ENCODE results near the gene SYNM. TPM values are rescaled to one million over a fixed set of nuclear protein-coding genes. Genes with fewer than 3 reads are reported as not detected.

SYNM gene
- total RNA-seq, 1 experiment from 2014 or later, result 0.12 TPM

DNA sequence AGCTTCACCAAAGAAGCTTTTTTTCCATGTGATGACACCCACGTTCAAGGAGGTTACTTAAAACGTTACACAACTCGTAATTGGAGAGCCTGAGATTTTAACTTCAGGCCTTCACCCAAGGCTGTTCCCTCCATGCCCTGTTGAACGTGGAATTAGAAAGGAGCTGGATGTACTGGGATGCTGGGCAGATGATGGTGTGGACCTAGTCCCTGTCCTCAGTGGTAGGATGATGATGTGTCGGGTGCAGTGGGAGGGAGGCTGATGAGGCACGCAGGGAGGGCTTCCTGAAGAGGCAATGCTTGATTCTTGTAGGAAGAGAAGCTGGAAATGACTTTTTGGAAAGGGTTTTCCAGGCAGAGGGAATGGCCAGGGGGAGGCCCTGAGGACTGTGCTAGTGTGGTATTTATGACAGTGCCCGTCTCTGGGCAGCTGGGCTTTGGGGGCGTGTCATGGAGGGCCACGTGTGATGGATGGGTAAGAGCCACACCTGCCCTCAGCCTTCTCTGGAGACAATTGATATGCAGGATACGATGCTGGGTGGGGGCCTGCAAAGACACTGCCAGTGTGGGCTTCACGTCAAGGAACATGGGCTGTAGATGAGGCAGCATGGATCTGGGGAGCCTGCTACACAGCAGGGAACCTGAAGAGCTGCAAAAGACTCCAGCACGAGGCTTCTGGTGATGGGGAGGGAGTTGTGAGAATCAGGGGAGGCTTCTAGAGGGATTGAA is 15.3 kb downstream of the SYNM start:
- Mint-ChIP-seq H3K4me3 (ENCODE audit: unreplicated experiment) (no peak overlapping the region), H3K27ac (ENCODE audit: low read depth, unreplicated experiment) (no peak overlapping the region), H3K4me1 (ENCODE audit: insufficient read depth, unreplicated experiment) (peaks cover 19% of the 10 kb centered on the region), H3K36me3 (ENCODE audit: insufficient read depth, unreplicated experiment) (no peaks in the 10 kb centered on the region), H3K27me3 (ENCODE audit: insufficient read depth, unreplicated experiment) (no peaks in the 10 kb centered on the region), H3K9me3 (ENCODE audit: unreplicated experiment) (no peaks in the 10 kb centered on the region)
- TF ChIP-seq, protein P1, sequence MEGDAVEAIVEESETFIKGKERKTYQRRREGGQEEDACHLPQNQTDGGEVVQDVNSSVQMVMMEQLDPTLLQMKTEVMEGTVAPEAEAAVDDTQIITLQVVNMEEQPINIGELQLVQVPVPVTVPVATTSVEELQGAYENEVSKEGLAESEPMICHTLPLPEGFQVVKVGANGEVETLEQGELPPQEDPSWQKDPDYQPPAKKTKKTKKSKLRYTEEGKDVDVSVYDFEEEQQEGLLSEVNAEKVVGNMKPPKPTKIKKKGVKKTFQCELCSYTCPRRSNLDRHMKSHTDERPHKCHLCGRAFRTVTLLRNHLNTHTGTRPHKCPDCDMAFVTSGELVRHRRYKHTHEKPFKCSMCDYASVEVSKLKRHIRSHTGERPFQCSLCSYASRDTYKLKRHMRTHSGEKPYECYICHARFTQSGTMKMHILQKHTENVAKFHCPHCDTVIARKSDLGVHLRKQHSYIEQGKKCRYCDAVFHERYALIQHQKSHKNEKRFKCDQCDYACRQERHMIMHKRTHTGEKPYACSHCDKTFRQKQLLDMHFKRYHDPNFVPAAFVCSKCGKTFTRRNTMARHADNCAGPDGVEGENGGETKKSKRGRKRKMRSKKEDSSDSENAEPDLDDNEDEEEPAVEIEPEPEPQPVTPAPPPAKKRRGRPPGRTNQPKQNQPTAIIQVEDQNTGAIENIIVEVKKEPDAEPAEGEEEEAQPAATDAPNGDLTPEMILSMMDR (IDR thresholded peaks at IDR 0.05; ENCODE audit: unreplicated experiment), result no peak
- BruUV-seq (replicated peaks), result no TSS peak
- DNase-seq (ENCODE audit: unreplicated experiment), result no peak
- intact Hi-C loops (cut with micrococcal nuclease), result loop anchor here (5.0 kb wide), 1 partner anchor 92 kb away; no protein-coding TSS in a partner anchor
- ChIA-PET CTCF (interaction anchor here (0.6 to 6.1 kb wide), 4 partner anchors 19 to 460 kb away, joined by 4 to 45 read pairs (median 4); no protein-coding TSS in a partner anchor), POLR2A (no interaction called here)

DNA sequence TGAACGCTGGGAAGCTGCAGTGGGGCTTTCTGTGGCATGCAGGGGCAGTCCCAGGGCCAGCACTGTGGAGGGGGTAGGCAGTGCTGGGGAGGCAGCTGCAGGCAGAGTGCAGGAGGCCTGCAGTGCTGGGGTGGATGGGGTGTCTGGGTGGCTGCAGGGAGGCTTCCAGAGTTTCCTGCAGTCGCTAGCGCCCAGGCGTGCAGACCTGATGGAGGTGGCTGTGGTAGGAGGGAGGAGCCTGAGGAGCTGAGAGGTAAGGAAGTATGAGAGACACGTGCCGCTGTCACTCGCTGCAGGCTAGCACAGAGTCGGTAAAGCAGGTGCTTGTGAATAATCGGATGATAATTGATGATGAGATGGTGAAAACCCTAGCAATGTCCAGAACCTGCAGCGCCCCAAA is 16.3 kb downstream of the SYNM start:
- H3K27me3 Mint-ChIP-seq (ENCODE audit: insufficient read depth, unreplicated experiment), result no peaks in the 10 kb centered on the region
- POLR2A ChIA-PET, result interaction anchor here (0.6 kb wide), 1 partner anchor 118 kb away, joined by 3 read pairs; no protein-coding TSS in a partner anchor
- peaks cover 19% of the 10 kb centered on the region for H3K4me1 Mint-ChIP-seq (ENCODE audit: insufficient read depth, unreplicated experiment)
- H3K4me3 Mint-ChIP-seq (ENCODE audit: unreplicated experiment), result no peak overlapping the region
- TF ChIP-seq, protein P1 (IDR thresholded peaks at IDR 0.05; ENCODE audit: unreplicated experiment), result no peak
- intact Hi-C loops (cut with micrococcal nuclease), result loop anchor here (5.0 kb wide), 1 partner anchor 91 kb away; no protein-coding TSS in a partner anchor
- no peaks in the 10 kb centered on the region for H3K36me3 Mint-ChIP-seq (ENCODE audit: insufficient read depth, unreplicated experiment)
- BruUV-seq (replicated peaks), result no TSS peak
- DNase-seq (ENCODE audit: unreplicated experiment), result no peak
- CTCF ChIA-PET, result interaction anchor here (0.7 to 6.1 kb wide), 3 partner anchors 20 to 92 kb away, joined by 3 to 45 read pairs (median 4); no protein-coding TSS in a partner anchor
- no peak overlapping the region for H3K27ac Mint-ChIP-seq (ENCODE audit: low read depth, unreplicated experiment)
- H3K9me3 Mint-ChIP-seq (ENCODE audit: unreplicated experiment), result no peaks in the 10 kb centered on the region

DNA sequence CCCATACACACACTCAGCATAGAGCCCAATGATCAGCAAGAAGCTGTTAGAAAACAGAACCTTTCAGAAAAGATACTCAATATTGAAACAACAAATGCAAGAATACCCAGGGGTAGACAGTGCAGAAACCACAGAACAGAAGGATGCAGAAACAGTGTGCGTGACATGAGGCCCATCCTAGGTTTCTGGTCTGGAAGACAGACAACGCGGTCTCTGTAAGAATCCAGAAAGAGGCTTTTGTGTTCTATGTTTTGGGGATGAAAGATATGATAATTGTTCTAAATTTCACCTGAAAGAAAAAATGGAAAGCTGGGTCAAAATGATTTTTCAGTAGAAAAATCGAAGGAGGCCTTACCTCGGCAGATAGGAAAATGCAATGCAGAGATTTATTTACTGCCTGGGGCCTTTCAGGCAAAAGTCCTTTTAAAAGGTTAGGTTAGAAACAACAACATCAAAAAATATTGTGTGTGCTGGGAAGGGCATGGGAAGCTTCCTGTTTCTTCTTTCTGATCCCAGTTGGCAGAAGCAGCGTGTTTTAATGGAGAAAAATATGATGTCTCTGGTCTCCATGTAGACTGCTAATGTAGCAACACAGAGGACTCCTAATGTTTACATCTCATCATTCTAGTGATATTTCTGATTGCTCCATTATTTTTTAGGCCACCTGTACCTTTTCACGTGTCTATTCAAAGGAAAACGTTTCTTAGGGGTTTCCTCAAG is 17.0 kb downstream of the SYNM start:
- Mint-ChIP-seq H3K27ac (ENCODE audit: low read depth, unreplicated experiment) (no peak overlapping the region), H3K27me3 (ENCODE audit: insufficient read depth, unreplicated experiment) (no peaks in the 10 kb centered on the region), H3K4me3 (ENCODE audit: unreplicated experiment) (no peak overlapping the region), H3K4me1 (ENCODE audit: insufficient read depth, unreplicated experiment) (peaks cover 19% of the 10 kb centered on the region), H3K9me3 (ENCODE audit: unreplicated experiment) (no peaks in the 10 kb centered on the region), H3K36me3 (ENCODE audit: insufficient read depth, unreplicated experiment) (no peaks in the 10 kb centered on the region)
- intact Hi-C loops (cut with micrococcal nuclease), result loop anchor here (5.0 kb wide), 1 partner anchor 90 kb away; no protein-coding TSS in a partner anchor
- POLR2A ChIA-PET, result interaction anchor here (0.6 kb wide), 1 partner anchor 117 kb away, joined by 3 read pairs; no protein-coding TSS in a partner anchor
- CTCF ChIA-PET, result interaction anchor here (0.7 to 6.1 kb wide), 2 partner anchors 21 to 75 kb away, joined by 3 to 45 read pairs; no protein-coding TSS in a partner anchor
- BruUV-seq (replicated peaks), result no TSS peak
- TF ChIP-seq, protein P1 (IDR thresholded peaks at IDR 0.05; ENCODE audit: unreplicated experiment), result no peak
- no peak for DNase-seq (ENCODE audit: unreplicated experiment)
